Loucy (cell line): ENCODE results near the gene PJA2.

ENCODE experiments used
- H2AFZ ChIP-seq: fragments of 200-600 bp; sonication (generic); 2 replicates; pipeline ENCODE4 v1.6.0; 2016; ENCODE audit warnings: antibody characterized with exemption, mild to moderate bottlenecking, low read length, moderate library complexity
- H3F3A ChIP-seq: fragments of 200-600 bp; 2 replicates; pipeline ENCODE4 v1.6.0; 2016; ENCODE audit warnings: antibody characterized with exemption, low read depth, mild to moderate bottlenecking
- H3K27me3 ChIP-seq: fragments of 200-600 bp; sonication (generic); 2 replicates; pipeline ENCODE4 v1.6.1; 2014; ENCODE audit warnings: low read length, mild to moderate bottlenecking; ENCODE audit not compliant: insufficient read depth, poor library complexity, severe bottlenecking
- H3K36me3 ChIP-seq: fragments of 200-600 bp; sonication (generic); 2 replicates; pipeline ENCODE4 v1.6.1; 2016; ENCODE audit warnings: low read length; ENCODE audit not compliant: insufficient read depth
- H3K4me1 ChIP-seq: fragments of 200-600 bp; sonication (generic); 2 replicates; pipeline ENCODE4 v1.5.1; 2014; ENCODE audit warnings: low read length, mild to moderate bottlenecking; ENCODE audit not compliant: insufficient read depth, poor library complexity, severe bottlenecking
- H3K4me2 ChIP-seq: fragments of 200-600 bp; sonication (generic); 2 replicates; pipeline ENCODE4 v1.6.0; 2014; ENCODE audit warnings: antibody characterized with exemption, low read length, low read depth, mild to moderate bottlenecking; ENCODE audit not compliant: poor library complexity, severe bottlenecking
- H3K4me3 ChIP-seq: fragments of 200-600 bp; sonication (generic); 2 replicates; pipeline ENCODE4 v1.5.1; 2014; ENCODE audit warnings: low read length, mild to moderate bottlenecking, mixed read lengths; ENCODE audit not compliant: poor library complexity, severe bottlenecking
- H3K79me2 ChIP-seq: fragments of 200-600 bp; sonication (generic); 2 replicates; pipeline ENCODE4 v1.6.1; 2014; ENCODE audit warnings: low read length; ENCODE audit not compliant: insufficient read depth
- H3K9ac ChIP-seq: fragments of 200-600 bp; sonication (generic); 2 replicates; pipeline ENCODE4 v1.6.0; 2014; ENCODE audit warnings: mild to moderate bottlenecking, low read depth, low read length, moderate library complexity; ENCODE audit not compliant: poor library complexity, severe bottlenecking
- H3K9me2 ChIP-seq: fragments of 200-600 bp; sonication (generic); replicated peaks from 2 replicates; pipeline ENCODE4 v1.6.1; 2016; ENCODE audit warnings: low read depth, low read length, mixed read lengths
- H3K9me3 ChIP-seq: fragments of 200-600 bp; sonication (generic); 2 replicates; pipeline ENCODE4 v1.6.1; 2014; ENCODE audit warnings: mild to moderate bottlenecking, antibody characterized with exemption, low read length, low read depth; ENCODE audit not compliant: insufficient read depth
- H4K20me1 ChIP-seq: fragments of 200-600 bp; sonication (generic); 2 replicates; pipeline ENCODE4 v1.6.0; 2014; ENCODE audit warnings: antibody characterized with exemption, low read length, mild to moderate bottlenecking; ENCODE audit not compliant: insufficient read depth, poor library complexity, severe bottlenecking
- CTCF ChIP-seq: fragments of 200-600 bp; sonication (generic); conservative IDR thresholded peaks from 2 replicates; pipeline ENCODE4 v1.5.1; 2014; ENCODE audit warnings: mild to moderate bottlenecking, antibody characterized with exemption, low read length
- EZH2phosphoT487 ChIP-seq: fragments of 200-600 bp; IDR thresholded peaks from 2 replicates; pipeline ENCODE4 v1.6.1; 2018; ENCODE audit warnings: antibody characterized with exemption, mild to moderate bottlenecking, moderate library complexity, borderline replicate concordance

PJA2 gene

GRCh38 chr5:109310315-109310714 is 99.5 kb downstream of the PJA2 start:
- H2AFZ ChIP-seq: no peak overlapping the region
- no peaks in the 10 kb centered on the region for H4K20me1 ChIP-seq
- H3K27me3 ChIP-seq: no peaks in the 10 kb centered on the region
- H3K9ac ChIP-seq: no peak overlapping the region
- no peak overlapping the region for H3K4me3 ChIP-seq
- no peak overlapping the region for H3K4me2 ChIP-seq
- no peaks in the 10 kb centered on the region for H3K4me1 ChIP-seq
- no peaks in the 10 kb centered on the region for H3K9me3 ChIP-seq
- no peaks in the 10 kb centered on the region for H3F3A ChIP-seq
- no peaks in the 10 kb centered on the region for H3K9me2 ChIP-seq
- TF ChIP-seq CTCF (no peak), EZH2phosphoT487 (no peak)
- H3K36me3 ChIP-seq: no peaks in the 10 kb centered on the region
- H3K79me2 ChIP-seq: no peaks in the 10 kb centered on the region

- Histone ChIP-seq H3K4me2 (no peak overlapping the region), H3K9me3 (no peaks in the 10 kb centered on the region), H3K4me3 (no peak overlapping the region), H3K36me3 (no peaks in the 10 kb centered on the region), H3K9ac (no peak overlapping the region), H2AFZ (no peak overlapping the region), H4K20me1 (no peaks in the 10 kb centered on the region), H3F3A (no peaks in the 10 kb centered on the region), H3K9me2 (no peaks in the 10 kb centered on the region), H3K79me2 (no peaks in the 10 kb centered on the region), H3K4me1 (no peaks in the 10 kb centered on the region), H3K27me3 (no peaks in the 10 kb centered on the region)
- no peak for TF ChIP-seq EZH2phosphoT487
- TF ChIP-seq CTCF: no peak
These were observed 100.3 kb downstream of the PJA2 start for GRCh38 chr5:109309326-109310063.

DNA sequence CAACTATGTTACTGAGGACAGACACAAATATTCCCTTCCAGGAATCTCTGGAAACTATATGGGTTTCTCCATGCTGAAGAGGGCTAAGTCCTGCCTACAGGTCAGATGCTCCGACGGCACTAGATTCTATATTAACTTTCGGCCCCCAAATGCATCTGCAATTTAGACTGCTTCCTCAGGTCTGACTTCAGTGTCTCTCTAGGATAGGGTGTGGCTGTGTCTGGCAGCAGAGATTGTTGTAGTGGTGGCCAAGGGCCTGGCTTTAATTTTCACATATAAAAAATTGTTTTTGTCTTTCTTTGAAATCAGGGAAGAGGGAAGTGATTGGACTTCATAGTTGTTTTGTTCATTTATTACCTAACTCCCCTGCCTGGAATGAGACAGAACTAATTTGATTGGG is 101.8 kb downstream of the PJA2 start:
- Histone ChIP-seq H3K36me3 (no peaks in the 10 kb centered on the region), H3K4me1 (no peaks in the 10 kb centered on the region), H3K9me2 (no peaks in the 10 kb centered on the region), H3K9me3 (no peaks in the 10 kb centered on the region), H3K4me3 (no peak overlapping the region), H3F3A (no peaks in the 10 kb centered on the region), H3K27me3 (no peaks in the 10 kb centered on the region), H3K9ac (no peak overlapping the region), H3K4me2 (no peak overlapping the region), H3K79me2 (no peaks in the 10 kb centered on the region), H2AFZ (no peak overlapping the region), H4K20me1 (no peaks in the 10 kb centered on the region)
- TF ChIP-seq CTCF (no peak), EZH2phosphoT487 (no peak)
